Measurements from ENCODE around the gene LKAAEAR1. TPM values are rescaled to one million over a fixed set of nuclear protein-coding genes. Genes with fewer than 3 reads are reported as not detected.

The LKAAEAR1 gene
- total and polyA plus RNA-seq, 2 of the 13 experiments (the other 11 are each of a cell fraction or from before 2014, with no cell fraction given): not detected

- 0 out of 2 replicates have a peak, but pooled peaks have one; percentile 24 for TF ChIP-seq RXRB (CRISPR knock-in tag; IDR thresholded peaks at IDR 0.05; ENCODE audit: borderline replicate concordance)
- no peak for TF ChIP-seq ZNF431 (CRISPR knock-in tag; IDR thresholded peaks at IDR 0.05; ENCODE audit: borderline replicate concordance, low read depth)
- peak; percentile 11 for TF ChIP-seq NRL (CRISPR knock-in tag; IDR thresholded peaks at IDR 0.05; ENCODE audit: borderline replicate concordance)
- TF ChIP-seq CBX1 (IDR thresholded peaks at IDR 0.05; ENCODE audit: low read depth): peak; percentile 70
- no peak for TF ChIP-seq ZNF597 (CRISPR knock-in tag; IDR thresholded peaks at IDR 0.05)
- no peak for TF ChIP-seq ZNF549 (CRISPR knock-in tag; IDR thresholded peaks at IDR 0.05)
- TF ChIP-seq MAF1 (CRISPR knock-in tag; IDR thresholded peaks at IDR 0.05; ENCODE audit: borderline replicate concordance): no peak
- 0 out of 2 replicates have a peak, but pooled peaks have one; percentile 58 for TF ChIP-seq MTERF4 (CRISPR knock-in tag; IDR thresholded peaks at IDR 0.05)
- 0 out of 2 replicates have a peak, but pooled peaks have one; percentile 14 for TF ChIP-seq ATF7-NPFF (CRISPR knock-in tag; IDR thresholded peaks at IDR 0.05; ENCODE audit: low read depth)
- TF ChIP-seq ISX (CRISPR knock-in tag; conservative IDR thresholded peaks at IDR 0.05): no peak
- peak; percentile 50; the same call in 1 of the 2 replicates for TF ChIP-seq SNAI1 (CRISPR knock-in tag; IDR thresholded peaks at IDR 0.05; ENCODE audit: borderline replicate concordance)
- TF ChIP-seq GABPA (IDR thresholded peaks at IDR 0.05; ENCODE audit: low read depth, low read length): no peak
- 0 out of 2 replicates have a peak, but pooled peaks have one; percentile 16 for TF ChIP-seq GABPA (CRISPR knock-in tag; IDR thresholded peaks at IDR 0.05; ENCODE audit: low read depth)
- 0 out of 2 replicates have a peak, but pooled peaks have one; percentile 17 for TF ChIP-seq HOXA9 (CRISPR knock-in tag; IDR thresholded peaks at IDR 0.05; ENCODE audit: borderline replicate concordance)
- TF ChIP-seq RARG (CRISPR knock-in tag; IDR thresholded peaks at IDR 0.05; ENCODE audit: low read depth): no peak
- TF ChIP-seq ZBTB26 (CRISPR knock-in tag; IDR thresholded peaks at IDR 0.05; ENCODE audit: borderline replicate concordance): 0 out of 2 replicates have a peak, but pooled peaks have one; percentile 68
- 0 out of 2 replicates have a peak, but pooled peaks have one; percentile 12 for TF ChIP-seq ZNF468 (CRISPR knock-in tag; IDR thresholded peaks at IDR 0.05)
- peak; percentile 42 for TF ChIP-seq ZNF142 (CRISPR knock-in tag; IDR thresholded peaks at IDR 0.05)
Observed at GRCh38 chr20:64063389-64064144, 20.6 kb downstream of the LKAAEAR1 start (continued).

Measured in HepG2 (cell line).